Colonic mucosa (tissue), 4 donors: Measurements from ENCODE around the gene RFX2. TPM values are rescaled to one million over a fixed set of nuclear protein-coding genes. Genes with fewer than 3 reads are reported as not detected.

Experiments used
- DNase-seq: peaks from one replicate; pipeline ENCODE4 v3.0.0-alpha.2; 2020
- H3K27ac ChIP-seq: fragments of 200-600 bp; one replicate; pipeline ENCODE4 v1.8.0; 2021
- H3K27me3 ChIP-seq: fragments of 200-600 bp; one replicate; pipeline ENCODE4 v1.8.0; 2021
- H3K36me3 ChIP-seq: fragments of 200-600 bp; one replicate; pipeline ENCODE4 v1.8.0; 2021
- H3K4me1 ChIP-seq: fragments of 200-600 bp; one replicate; pipeline ENCODE4 v1.8.0; 2021; ENCODE audit warnings: mild to moderate bottlenecking
- H3K4me3 ChIP-seq: fragments of 200-600 bp; one replicate; pipeline ENCODE4 v1.8.0; 2021
- H3K9ac ChIP-seq, 2 donors: one replicate each; pipeline ENCODE4 v1.7.0; 2013; ENCODE audit warnings: control low read depth in 2 of 2, low read depth in 2 of 2, low read length in 2 of 2
- H3K9me3 ChIP-seq: fragments of 200-600 bp; one replicate; pipeline ENCODE4 v1.8.0; 2021
- intact Hi-C: fragments of 100-400 bp; cut with DNase I; formaldehyde crosslinking; loops from one replicate; pipeline ENCODE4 v1.14.1; 2022
- total RNA-seq, 2 donors: library from RNA; stranded (reverse); fragmentation: NEBNext Ultra II Directional in 1 of 2; extraction: Animal tissue kit (Norgen Biotek cat#: 25700) in 1 of 2; gene quantifications; one replicate each; pipeline ENCODE4 v1.2.1, GENCODE V29; 2021
- TF ChIP-seq, protein P1 (sequence below): fragments of 200-600 bp; IDR thresholded peaks from one replicate; pipeline ENCODE4 v1.8.0; 2022; ENCODE audit warnings: antibody characterized with exemption, mild to moderate bottlenecking
- donor health status: healthy.
- donor health status: DM: no; HTN: no; CAD: no.
- donor health status: DM: no; HTN: no; CAD: no.

RFX2 gene
- total RNA-seq, 2 donors from 2014 or later: 6.2 to 7.3 TPM

DNA sequence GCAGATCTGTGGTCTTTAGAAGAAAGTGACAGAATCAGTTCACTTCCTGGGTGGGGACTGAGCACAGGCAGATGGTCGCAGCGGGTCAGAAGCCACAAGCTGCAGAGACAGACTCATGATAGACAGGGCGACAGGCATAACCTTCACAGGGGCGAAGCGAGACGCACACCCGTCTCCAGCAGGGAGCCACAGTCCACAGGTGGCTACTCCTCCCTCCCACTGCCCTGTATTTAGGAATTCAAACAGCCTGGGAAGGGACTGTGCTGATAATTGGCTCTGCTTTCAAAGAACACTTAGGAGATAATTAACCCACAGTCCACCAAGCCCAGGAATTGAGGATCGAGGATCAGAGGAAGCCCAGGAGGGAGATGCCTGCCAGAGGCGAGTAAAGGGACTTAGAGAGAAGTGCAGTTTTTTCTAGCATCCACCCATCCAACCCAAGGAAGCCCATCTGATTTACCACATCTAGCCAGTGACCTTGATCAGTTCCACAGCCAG, 23.2 kb downstream of the RFX2 start:
- peak overlapping the region; percentile 58 to 95 for H3K9ac ChIP-seq
- no peaks in the 10 kb centered on the region for H3K27me3 ChIP-seq
- H3K27ac ChIP-seq: peak overlapping the region; percentile 76
- peaks cover 4% of the 10 kb centered on the region for H3K4me1 ChIP-seq
- peak; percentile 49 for DNase-seq
- no peaks in the 10 kb centered on the region for H3K9me3 ChIP-seq
- TF ChIP-seq, protein P1, sequence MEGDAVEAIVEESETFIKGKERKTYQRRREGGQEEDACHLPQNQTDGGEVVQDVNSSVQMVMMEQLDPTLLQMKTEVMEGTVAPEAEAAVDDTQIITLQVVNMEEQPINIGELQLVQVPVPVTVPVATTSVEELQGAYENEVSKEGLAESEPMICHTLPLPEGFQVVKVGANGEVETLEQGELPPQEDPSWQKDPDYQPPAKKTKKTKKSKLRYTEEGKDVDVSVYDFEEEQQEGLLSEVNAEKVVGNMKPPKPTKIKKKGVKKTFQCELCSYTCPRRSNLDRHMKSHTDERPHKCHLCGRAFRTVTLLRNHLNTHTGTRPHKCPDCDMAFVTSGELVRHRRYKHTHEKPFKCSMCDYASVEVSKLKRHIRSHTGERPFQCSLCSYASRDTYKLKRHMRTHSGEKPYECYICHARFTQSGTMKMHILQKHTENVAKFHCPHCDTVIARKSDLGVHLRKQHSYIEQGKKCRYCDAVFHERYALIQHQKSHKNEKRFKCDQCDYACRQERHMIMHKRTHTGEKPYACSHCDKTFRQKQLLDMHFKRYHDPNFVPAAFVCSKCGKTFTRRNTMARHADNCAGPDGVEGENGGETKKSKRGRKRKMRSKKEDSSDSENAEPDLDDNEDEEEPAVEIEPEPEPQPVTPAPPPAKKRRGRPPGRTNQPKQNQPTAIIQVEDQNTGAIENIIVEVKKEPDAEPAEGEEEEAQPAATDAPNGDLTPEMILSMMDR: no peak
- H3K4me3 ChIP-seq: no peak overlapping the region
- H3K36me3 ChIP-seq: no peaks in the 10 kb centered on the region
- intact Hi-C loops: no loop called here

DNA sequence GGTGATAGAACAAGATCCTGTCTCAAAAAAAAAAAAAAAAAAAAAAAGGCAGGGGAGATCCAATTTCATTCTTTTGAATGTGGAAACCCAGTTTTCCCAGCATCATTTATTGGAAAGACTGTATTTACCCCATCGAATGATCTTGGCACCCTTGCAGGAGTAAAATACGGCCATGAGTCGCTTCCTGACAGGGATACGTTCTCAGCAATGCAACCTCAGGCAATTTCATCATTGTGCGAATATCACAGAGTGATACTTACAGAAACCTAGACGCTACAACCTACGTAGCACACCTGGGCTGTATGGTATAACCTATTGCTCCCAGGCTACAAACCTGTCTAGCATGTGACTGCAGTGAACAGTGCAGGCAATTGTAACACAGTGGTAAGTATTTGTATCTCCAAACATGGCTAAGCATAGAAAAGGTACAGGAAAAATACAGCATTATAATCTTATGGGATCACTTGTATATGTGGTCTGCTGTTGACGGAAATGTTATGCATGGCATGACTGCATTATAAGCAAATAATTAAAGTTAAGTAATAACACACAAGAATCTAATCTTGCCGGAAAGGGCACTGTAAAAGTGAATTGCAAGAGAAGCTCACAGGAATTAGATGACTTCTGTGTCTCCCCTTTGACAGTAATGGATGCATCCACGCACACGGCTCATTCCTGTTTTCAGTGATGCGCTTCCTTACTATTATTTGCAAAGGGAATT, 24.1 kb downstream of the RFX2 start:
- H3K9me3 ChIP-seq: no peaks in the 10 kb centered on the region
- no peak overlapping the region for H3K4me3 ChIP-seq
- H3K27me3 ChIP-seq: no peaks in the 10 kb centered on the region
- H3K36me3 ChIP-seq: no peaks in the 10 kb centered on the region
- peaks cover 4% of the 10 kb centered on the region for H3K4me1 ChIP-seq
- TF ChIP-seq, protein P1: no peak
- no peak for DNase-seq
- intact Hi-C loops: no loop called here
- H3K27ac ChIP-seq: no peak overlapping the region
- H3K9ac ChIP-seq: peak overlapping the region in 1 of 2 donors; percentile 95

DNA sequence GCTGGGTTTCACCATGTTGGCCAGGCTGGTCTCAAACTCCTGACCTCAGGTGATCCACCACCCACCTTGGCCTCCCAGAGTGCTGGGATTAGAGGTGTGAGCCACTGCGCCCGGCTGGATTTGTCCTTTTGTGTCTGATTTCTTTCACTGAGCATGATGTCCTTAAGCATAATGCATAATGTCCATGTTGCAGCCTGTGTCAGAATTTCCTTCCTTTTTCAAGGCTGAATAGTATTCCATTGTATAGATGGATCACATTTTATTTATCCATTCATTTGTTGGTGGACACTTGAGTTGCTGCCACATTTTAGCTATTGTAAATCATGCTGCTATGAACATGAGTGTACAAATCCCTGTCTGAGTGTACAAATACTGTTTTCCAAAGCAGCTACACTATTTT, 25.5 kb downstream of the RFX2 start:
- TF ChIP-seq, protein P1: no peak
- Histone ChIP-seq H3K36me3 (no peaks in the 10 kb centered on the region), H3K4me1 (peaks cover 4% of the 10 kb centered on the region), H3K9me3 (no peaks in the 10 kb centered on the region), H3K4me3 (no peak overlapping the region), H3K9ac (no peak overlapping the region), H3K27me3 (no peaks in the 10 kb centered on the region), H3K27ac (no peak overlapping the region)
- intact Hi-C loops: no loop called here
- DNase-seq: no peak

DNA sequence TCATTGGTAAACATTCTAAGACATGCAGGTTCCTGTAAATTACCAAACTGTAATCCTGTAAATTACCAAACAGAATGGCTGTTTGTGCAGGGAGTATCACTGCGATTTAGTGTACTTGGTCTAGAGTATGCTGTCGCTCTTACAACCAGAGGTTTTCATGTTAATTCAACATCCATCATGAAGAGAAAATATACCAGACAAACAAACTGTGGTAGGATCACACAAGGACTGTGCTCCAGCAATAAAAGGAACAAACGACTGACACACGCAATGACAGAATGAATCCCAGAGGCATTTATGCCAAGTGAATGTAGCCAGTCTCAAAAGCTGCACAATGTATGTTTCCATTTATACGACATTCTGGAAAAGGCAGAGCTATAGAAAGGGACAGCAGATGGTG, 31.2 kb downstream of the RFX2 start:
- intact Hi-C loops: no loop called here
- Histone ChIP-seq H3K9ac (no peak overlapping the region), H3K4me3 (no peak overlapping the region), H3K9me3 (no peaks in the 10 kb centered on the region), H3K36me3 (no peaks in the 10 kb centered on the region), H3K4me1 (no peaks in the 10 kb centered on the region), H3K27me3 (no peaks in the 10 kb centered on the region), H3K27ac (no peak overlapping the region)
- TF ChIP-seq, protein P1: no peak
- DNase-seq: no peak

DNA sequence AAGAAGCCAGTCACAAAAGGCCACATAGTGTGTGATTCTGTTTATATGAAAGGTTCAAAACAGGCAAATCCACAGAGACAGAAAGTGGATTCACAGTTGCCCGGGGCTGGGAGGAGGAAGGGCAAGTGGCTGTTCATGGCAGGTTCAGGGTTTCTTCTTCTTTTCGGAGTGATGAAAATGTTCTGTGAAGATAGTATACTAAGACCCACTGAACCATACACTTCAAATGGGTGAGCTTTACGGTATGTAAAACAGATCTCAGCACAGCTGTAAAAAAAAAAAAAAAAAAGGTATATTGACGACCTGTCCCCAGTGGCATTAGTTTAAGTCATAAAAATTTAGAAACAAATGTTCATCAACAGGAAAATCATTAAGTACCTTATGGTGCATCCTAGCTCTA, 32.2 kb downstream of the RFX2 start:
- H3K27me3 ChIP-seq: no peaks in the 10 kb centered on the region
- no peak for DNase-seq
- intact Hi-C loops: no loop called here
- H3K4me3 ChIP-seq: no peak overlapping the region
- H3K4me1 ChIP-seq: no peaks in the 10 kb centered on the region
- H3K9ac ChIP-seq: no peak overlapping the region
- H3K36me3 ChIP-seq: no peaks in the 10 kb centered on the region
- TF ChIP-seq, protein P1: no peak
- no peaks in the 10 kb centered on the region for H3K9me3 ChIP-seq
- no peak overlapping the region for H3K27ac ChIP-seq
